ENCODE measurements around the gene KCNMA1.

KCNMA1 gene

DNA sequence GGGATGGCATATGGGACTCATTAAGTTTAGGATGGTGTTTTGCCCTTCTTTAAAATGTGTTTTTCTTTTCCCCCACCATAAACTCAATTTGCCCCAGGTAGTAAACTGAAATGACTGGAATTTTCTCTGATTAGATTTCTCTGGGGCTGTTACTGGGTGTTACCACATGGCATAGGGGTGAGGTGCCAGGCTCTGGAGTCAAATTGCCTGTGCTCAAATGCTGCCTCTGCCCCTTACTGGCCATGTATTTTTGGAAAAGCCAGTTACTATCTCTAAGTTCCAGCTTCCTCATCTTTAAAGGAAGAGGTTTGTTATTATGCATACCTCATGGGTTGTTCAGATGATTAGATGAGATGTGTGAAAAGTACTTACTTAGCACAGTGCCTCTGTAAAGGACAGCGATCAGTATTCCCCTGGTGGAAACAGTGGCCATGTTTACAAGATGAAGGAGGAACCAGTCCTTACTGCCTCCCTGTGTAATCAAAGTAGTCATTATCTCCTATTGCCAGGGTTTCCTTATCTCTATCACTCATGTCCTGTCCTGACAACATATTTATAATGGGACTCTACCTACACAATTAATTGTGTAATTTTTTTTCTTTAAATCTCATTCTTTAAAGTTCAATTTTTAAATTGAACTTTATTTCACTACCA lies 352.0 kb downstream of the KCNMA1 start:
- TF ChIP-seq, protein P1, sequence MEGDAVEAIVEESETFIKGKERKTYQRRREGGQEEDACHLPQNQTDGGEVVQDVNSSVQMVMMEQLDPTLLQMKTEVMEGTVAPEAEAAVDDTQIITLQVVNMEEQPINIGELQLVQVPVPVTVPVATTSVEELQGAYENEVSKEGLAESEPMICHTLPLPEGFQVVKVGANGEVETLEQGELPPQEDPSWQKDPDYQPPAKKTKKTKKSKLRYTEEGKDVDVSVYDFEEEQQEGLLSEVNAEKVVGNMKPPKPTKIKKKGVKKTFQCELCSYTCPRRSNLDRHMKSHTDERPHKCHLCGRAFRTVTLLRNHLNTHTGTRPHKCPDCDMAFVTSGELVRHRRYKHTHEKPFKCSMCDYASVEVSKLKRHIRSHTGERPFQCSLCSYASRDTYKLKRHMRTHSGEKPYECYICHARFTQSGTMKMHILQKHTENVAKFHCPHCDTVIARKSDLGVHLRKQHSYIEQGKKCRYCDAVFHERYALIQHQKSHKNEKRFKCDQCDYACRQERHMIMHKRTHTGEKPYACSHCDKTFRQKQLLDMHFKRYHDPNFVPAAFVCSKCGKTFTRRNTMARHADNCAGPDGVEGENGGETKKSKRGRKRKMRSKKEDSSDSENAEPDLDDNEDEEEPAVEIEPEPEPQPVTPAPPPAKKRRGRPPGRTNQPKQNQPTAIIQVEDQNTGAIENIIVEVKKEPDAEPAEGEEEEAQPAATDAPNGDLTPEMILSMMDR (IDR thresholded peaks at IDR 0.05; ENCODE audit: insufficient read depth, low read length, poor library complexity, severe bottlenecking): no peak
- H3K79me2 ChIP-seq (ENCODE audit: insufficient read depth, low read length): no peaks in the 10 kb centered on the region
- no peaks in the 10 kb centered on the region for H3K9me3 ChIP-seq (ENCODE audit: insufficient read depth, low read length)
- H3K27me3 ChIP-seq (ENCODE audit: low read length): no peaks in the 10 kb centered on the region
- no peaks in the 10 kb centered on the region for H3K36me3 ChIP-seq (ENCODE audit: low read length)
- no peak overlapping the region for H3K4me2 ChIP-seq (ENCODE audit: low read depth, low read length, poor library complexity, severe bottlenecking)
- H3F3A ChIP-seq (ENCODE audit: insufficient read depth): no peaks in the 10 kb centered on the region
- no peak overlapping the region for H3K27ac ChIP-seq (ENCODE audit: low read depth, low read length)
- no peaks in the 10 kb centered on the region for H3K9me2 ChIP-seq (replicated peaks; ENCODE audit: insufficient read depth, low read length)
- no peaks in the 10 kb centered on the region for H4K20me1 ChIP-seq (ENCODE audit: low read depth, low read length)
- no peak overlapping the region for H3K9ac ChIP-seq (ENCODE audit: low read length)
- no peak overlapping the region for H3K4me3 ChIP-seq (ENCODE audit: insufficient read depth, low read length, poor library complexity, severe bottlenecking)
- no peak overlapping the region for H2AFZ ChIP-seq (ENCODE audit: low read depth, low read length, severe bottlenecking)

DNA sequence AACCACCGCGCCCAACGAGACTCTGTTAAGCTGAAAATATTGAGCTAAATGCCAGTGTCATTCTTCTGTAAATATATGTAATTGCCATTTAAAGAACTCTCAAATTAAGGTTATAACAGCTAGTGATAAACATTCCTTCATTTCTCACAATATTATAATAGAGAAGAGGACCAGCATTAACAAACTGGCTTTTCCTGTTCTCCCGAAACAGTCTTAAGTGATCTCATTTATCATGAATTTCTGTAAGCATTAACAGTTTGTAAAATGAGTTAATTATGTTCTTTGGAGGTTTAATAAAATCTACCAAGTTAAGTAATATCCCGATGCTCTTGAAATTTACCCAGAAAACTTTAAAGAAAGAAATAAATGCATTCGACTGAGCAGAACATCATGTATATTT lies 352.8 kb downstream of the KCNMA1 start:
- no peak overlapping the region for H3K9ac ChIP-seq (ENCODE audit: low read length)
- no peak overlapping the region for H3K4me3 ChIP-seq (ENCODE audit: insufficient read depth, low read length, poor library complexity, severe bottlenecking)
- no peaks in the 10 kb centered on the region for H3K9me3 ChIP-seq (ENCODE audit: insufficient read depth, low read length)
- H3K79me2 ChIP-seq (ENCODE audit: insufficient read depth, low read length): no peaks in the 10 kb centered on the region
- H3K9me2 ChIP-seq (replicated peaks; ENCODE audit: insufficient read depth, low read length): no peaks in the 10 kb centered on the region
- H2AFZ ChIP-seq (ENCODE audit: low read depth, low read length, severe bottlenecking): no peak overlapping the region
- H3K4me2 ChIP-seq (ENCODE audit: low read depth, low read length, poor library complexity, severe bottlenecking): no peak overlapping the region
- H3K36me3 ChIP-seq (ENCODE audit: low read length): no peaks in the 10 kb centered on the region
- no peak overlapping the region for H3K27ac ChIP-seq (ENCODE audit: low read depth, low read length)
- TF ChIP-seq, protein P1 (IDR thresholded peaks at IDR 0.05; ENCODE audit: insufficient read depth, low read length, poor library complexity, severe bottlenecking): no peak
- TF ChIP-seq EZH2phosphoT487 (conservative IDR thresholded peaks at IDR 0.05; ENCODE audit: low read length): no peak
- H3K27me3 ChIP-seq (ENCODE audit: low read length): no peaks in the 10 kb centered on the region
- no peaks in the 10 kb centered on the region for H4K20me1 ChIP-seq (ENCODE audit: low read depth, low read length)
- no peaks in the 10 kb centered on the region for H3F3A ChIP-seq (ENCODE audit: insufficient read depth)

DNA sequence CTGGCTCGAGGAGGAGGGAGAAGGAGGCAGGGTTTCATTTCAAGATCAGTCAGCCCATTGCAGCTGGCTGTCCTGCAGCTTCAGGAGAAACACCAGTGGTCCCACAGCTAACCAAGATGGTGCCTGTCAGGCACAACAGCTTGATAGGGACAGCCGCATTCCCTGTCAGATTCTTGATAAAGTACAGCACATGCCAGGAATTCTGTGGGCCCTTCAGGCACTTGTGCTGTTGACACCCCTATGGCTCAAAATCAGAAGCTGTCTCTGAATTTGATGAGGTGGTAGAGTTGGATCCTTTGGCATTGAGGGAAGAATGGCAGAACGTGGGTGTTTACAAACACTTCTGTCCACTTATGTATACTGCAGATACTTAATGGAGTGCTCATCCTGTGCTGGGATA lies 354.3 kb downstream of the KCNMA1 start:
- TF ChIP-seq, protein P1 (IDR thresholded peaks at IDR 0.05; ENCODE audit: insufficient read depth, low read length, poor library complexity, severe bottlenecking): no peak
- no peak for TF ChIP-seq EZH2phosphoT487 (conservative IDR thresholded peaks at IDR 0.05; ENCODE audit: low read length)

More for the DNA sequence above, 354.3 kb downstream of the KCNMA1 start:
- Histone ChIP-seq H3K9ac (ENCODE audit: low read length) (no peak overlapping the region), H3F3A (ENCODE audit: insufficient read depth) (no peaks in the 10 kb centered on the region), H3K27ac (ENCODE audit: low read depth, low read length) (no peak overlapping the region), H3K4me3 (ENCODE audit: insufficient read depth, low read length, poor library complexity, severe bottlenecking) (no peak overlapping the region), H3K36me3 (ENCODE audit: low read length) (no peaks in the 10 kb centered on the region), H2AFZ (ENCODE audit: low read depth, low read length, severe bottlenecking) (no peak overlapping the region), H3K79me2 (ENCODE audit: insufficient read depth, low read length) (no peaks in the 10 kb centered on the region), H4K20me1 (ENCODE audit: low read depth, low read length) (no peaks in the 10 kb centered on the region), H3K9me3 (ENCODE audit: insufficient read depth, low read length) (no peaks in the 10 kb centered on the region), H3K27me3 (ENCODE audit: low read length) (0 out of 2 replicates have a peak, but pooled peaks cover 3% of the 10 kb centered on the region), H3K4me2 (ENCODE audit: low read depth, low read length, poor library complexity, severe bottlenecking) (no peak overlapping the region), H3K9me2 (replicated peaks; ENCODE audit: insufficient read depth, low read length) (no peaks in the 10 kb centered on the region)

All from SU-DHL-6 (cell line).